BJ (cell line): ENCODE results near the gene CWC15. TPM values are rescaled to one million over a fixed set of nuclear protein-coding genes. Genes with fewer than 3 reads are reported as not detected.

Experiments used
- CTCF ChIA-PET: fragments of 350-600 bp; formaldehyde crosslinking; extraction: SDS; loops from one replicate; lab custom pipeline; 2021; ENCODE audit warnings: antibody characterized with exemption, inconsistent platforms; lab: Yijun Ruan, JAX
- POLR2A ChIA-PET: fragments of 300-600 bp; sonication (Branson Sonifier 250); formaldehyde crosslinking; extraction: SDS; loops from one replicate; lab custom pipeline; 2021; ENCODE audit warnings: antibody characterized with exemption; lab: Charles Lee
- DNase-seq: peaks from one replicate; pipeline ENCODE4 v3.0.0-alpha.2; 2011; ENCODE audit warnings: low read depth
- H3K27me3 ChIP-seq: 2 replicates; pipeline ENCODE4 v1.6.0; 2011; ENCODE audit warnings: low read length; ENCODE audit not compliant: control insufficient read depth, insufficient read depth
- H3K36me3 ChIP-seq: 2 replicates; pipeline ENCODE4 v1.5.1; 2011; ENCODE audit warnings: low read length; ENCODE audit not compliant: control insufficient read depth, insufficient read depth
- H3K4me3 ChIP-seq: 2 replicates; pipeline ENCODE4 v1.5.1; 2011; ENCODE audit warnings: low read depth, mild to moderate bottlenecking, control low read depth, low read length
- CTCF ChIP-seq: IDR thresholded peaks from 2 replicates; pipeline ENCODE4 v1.5.1; 2011; ENCODE audit warnings: low read depth, mild to moderate bottlenecking, control low read depth, inconsistent platforms, low read length, moderate library complexity; ENCODE audit not compliant: insufficient read depth
- polyA plus RNA-seq: library from polyadenylated mRNA; depleted of rRNA; stranded (reverse); fragments of >200 nt; gene quantifications from 2 replicates; pipeline ENCODE4 v1.2.3, GENCODE V29; 2011

Gene CWC15
- polyA plus RNA-seq, 1 experiment = 24.9 TPM

DNA sequence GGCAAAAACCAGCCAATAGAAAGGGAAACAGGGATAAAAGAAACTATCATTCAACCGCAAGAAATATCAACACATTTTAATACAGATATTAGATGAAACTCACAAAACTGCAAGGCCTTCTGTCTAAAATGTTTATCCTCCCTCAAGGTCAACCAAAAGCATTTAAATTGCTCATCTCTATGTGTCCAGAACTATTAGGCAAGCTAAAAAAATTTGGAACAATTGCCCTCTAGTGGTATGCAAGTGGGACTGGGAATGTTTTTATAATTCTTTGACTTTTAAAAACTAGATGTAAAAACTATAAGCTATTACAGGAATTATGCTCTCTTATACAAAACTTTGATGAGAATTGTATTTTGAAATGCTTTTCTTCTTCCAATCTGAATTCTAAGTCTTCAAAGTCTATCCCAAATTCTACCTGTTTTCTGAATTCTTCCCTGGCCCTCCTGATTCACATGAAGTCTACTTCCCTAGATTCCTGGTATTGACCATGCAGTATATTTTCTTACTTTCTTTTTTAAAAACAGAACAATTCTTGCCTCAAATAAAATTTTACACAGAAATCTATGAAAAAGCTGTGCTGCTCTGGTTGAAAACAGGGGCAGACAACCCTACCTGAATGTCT is 4.9 kb downstream of the CWC15 start:
- POLR2A ChIA-PET = interaction anchor here (0.6 kb wide), 1 partner anchor 312 kb away, joined by 3 read pairs; no protein-coding TSS in a partner anchor
- CTCF ChIA-PET = interaction anchor here (1.0 to 3.4 kb wide), 11 partner anchors 9 to 345 kb away, joined by 3 to 32 read pairs (median 4); no protein-coding TSS in a partner anchor
- Histone ChIP-seq H3K27me3 (no peaks in the 10 kb centered on the region), H3K4me3 (no peak overlapping the region), H3K36me3 (peaks cover 15% of the 10 kb centered on the region)
- no peak for DNase-seq
- TF ChIP-seq CTCF = peak; percentile 68

DNA sequence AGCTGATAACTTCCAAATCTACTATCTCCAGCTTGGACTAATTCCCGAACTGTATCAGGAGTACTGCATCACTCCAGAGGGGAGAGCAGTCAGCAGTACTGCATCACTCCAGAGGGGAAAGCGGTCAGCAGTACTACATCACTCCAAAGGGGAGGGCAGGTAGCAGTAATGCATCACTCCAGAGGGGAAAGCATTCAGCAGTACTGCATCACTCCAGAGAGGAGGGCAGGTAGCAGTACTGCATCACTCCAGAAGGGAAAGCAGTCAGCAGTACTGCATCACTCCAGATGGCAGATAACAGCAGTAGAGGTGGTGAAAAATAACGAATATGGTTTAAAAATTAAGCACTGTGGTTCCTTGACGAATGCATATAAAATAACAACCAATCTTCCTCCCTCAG is 8.4 kb downstream of the CWC15 start:
- no peaks in the 10 kb centered on the region for H3K27me3 ChIP-seq
- ChIA-PET CTCF (interaction anchor here (1.0 kb wide), 1 partner anchor 55 kb away, joined by 3 read pairs; no protein-coding TSS in a partner anchor), POLR2A (no interaction called here)
- H3K4me3 ChIP-seq = no peak overlapping the region
- no peak for TF ChIP-seq CTCF
- H3K36me3 ChIP-seq = peaks cover 17% of the 10 kb centered on the region
- DNase-seq = no peak

GRCh38 chr11:94961255-94961654 is 12.1 kb downstream of the CWC15 start:
- no peak for DNase-seq
- POLR2A ChIA-PET = no interaction called here
- Histone ChIP-seq H3K36me3 (peaks cover 14% of the 10 kb centered on the region), H3K27me3 (no peaks in the 10 kb centered on the region), H3K4me3 (no peak overlapping the region)
- no peak for TF ChIP-seq CTCF
- CTCF ChIA-PET = interaction anchor here (1.5 kb wide), 1 partner anchor 52 kb away, joined by 4 read pairs; no protein-coding TSS in a partner anchor

GRCh38 chr11:94960488-94960887 is 12.9 kb downstream of the CWC15 start:
- no peaks in the 10 kb centered on the region for H3K27me3 ChIP-seq
- ChIA-PET CTCF (interaction anchor here (0.6 to 1.5 kb wide), 3 partner anchors 9 to 51 kb away, joined by 4 read pairs; no protein-coding TSS in a partner anchor), POLR2A (no interaction called here)
- DNase-seq = no peak
- H3K4me3 ChIP-seq = no peak overlapping the region
- H3K36me3 ChIP-seq = peaks cover 9% of the 10 kb centered on the region
- no peak for TF ChIP-seq CTCF

GRCh38 chr11:94959179-94959578 is 14.2 kb downstream of the CWC15 start:
- POLR2A ChIA-PET = no interaction called here
- no peak for DNase-seq
- peaks cover 2% of the 10 kb centered on the region for H3K36me3 ChIP-seq
- H3K27me3 ChIP-seq = no peaks in the 10 kb centered on the region
- no peak overlapping the region for H3K4me3 ChIP-seq
- CTCF ChIA-PET = interaction anchor here (0.8 to 1.7 kb wide), 4 partner anchors 10 to 336 kb away, joined by 3 to 7 read pairs (median 4); no protein-coding TSS in a partner anchor
- TF ChIP-seq CTCF = no peak
